Activated CD4-positive, CD25-positive, alpha-beta regulatory T cell (primary cell): ENCODE results near the gene LRP1B.
"Not testable (repeated sequence)": the region's sequence is repeated elsewhere in the genome, so short reads cannot be mapped to it uniquely, and the experiment has no call there.

Source experiments
- DNase-seq, 4 experiments: peaks; one replicate each; lab custom pipeline; 2025; lab: John Stamatoyannopoulos, UW

The LRP1B gene

GRCh38 chr2:140683658-140684057, 1447.2 kb downstream of the LRP1B start:
- DNase-seq = no peak

- no peak for DNase-seq
Observed at GRCh38 chr2:140680862-140681261, 1450.0 kb downstream of the LRP1B start.

GRCh38 chr2:140679752-140680151, 1451.1 kb downstream of the LRP1B start:
- no peak for DNase-seq

- DNase-seq = no peak
Observed at GRCh38 chr2:140669911-140670310, 1460.9 kb downstream of the LRP1B start.

- DNase-seq = no peak
Observed at GRCh38 chr2:140667203-140667602, 1463.6 kb downstream of the LRP1B start.

- no peak for DNase-seq
Observed at GRCh38 chr2:140662504-140662903, 1468.3 kb downstream of the LRP1B start.

- DNase-seq = no peak
Observed at GRCh38 chr2:140658760-140659692, 1471.8 kb downstream of the LRP1B start.

- no peak for DNase-seq
Observed at GRCh38 chr2:140657657-140658056, 1473.2 kb downstream of the LRP1B start.

GRCh38 chr2:140654565-140654964, 1476.3 kb downstream of the LRP1B start:
- no peak for DNase-seq

GRCh38 chr2:140650825-140651224, 1480.0 kb downstream of the LRP1B start:
- no peak for DNase-seq

GRCh38 chr2:140650134-140650533, 1480.7 kb downstream of the LRP1B start:
- DNase-seq = not testable (repeated sequence)

GRCh38 chr2:140648393-140648792, 1482.4 kb downstream of the LRP1B start:
- DNase-seq = no peak

GRCh38 chr2:140643761-140644187, 1487.0 kb downstream of the LRP1B start:
- no peak for DNase-seq

GRCh38 chr2:140641163-140641562, 1489.7 kb downstream of the LRP1B start:
- DNase-seq = no peak

- DNase-seq = no peak
Observed at GRCh38 chr2:140639628-140640027, 1491.2 kb downstream of the LRP1B start.

- no peak for DNase-seq
Observed at GRCh38 chr2:140630557-140630956, 1500.3 kb downstream of the LRP1B start.

- no peak for DNase-seq
Observed at GRCh38 chr2:140627885-140628284, 1502.9 kb downstream of the LRP1B start.

- DNase-seq = no peak
Observed at GRCh38 chr2:140627136-140627535, 1503.7 kb downstream of the LRP1B start.

GRCh38 chr2:140624200-140624599, 1506.6 kb downstream of the LRP1B start:
- no peak for DNase-seq

- DNase-seq = no peak
Observed at GRCh38 chr2:140621583-140622362, 1509.0 kb downstream of the LRP1B start.

GRCh38 chr2:140604788-140605187, 1526.0 kb downstream of the LRP1B start:
- DNase-seq = no peak

- no peak for DNase-seq
Observed at GRCh38 chr2:140604096-140604495, 1526.7 kb downstream of the LRP1B start.

GRCh38 chr2:140603416-140603815, 1527.4 kb downstream of the LRP1B start:
- no peak for DNase-seq
